Colon (tissue), 2 donors: Measurements from ENCODE around the gene TTLL9.
"Not testable (repeated sequence)": the region's sequence is repeated elsewhere in the genome, so short reads cannot be mapped to it uniquely, and the experiment has no call there.

Experiments used
- FAIRE-seq: peaks from 2 replicates; lab custom pipeline; 2012; peaks lifted over from hg19 to GRCh38; lab: Jason Lieb, UNC
- donor health status: control.
- donor health status: control.

TTLL9 gene

GRCh38 chr20:31920275-31920855, 49.9 kb downstream of the TTLL9 start:
- no peak for FAIRE-seq

DNA sequence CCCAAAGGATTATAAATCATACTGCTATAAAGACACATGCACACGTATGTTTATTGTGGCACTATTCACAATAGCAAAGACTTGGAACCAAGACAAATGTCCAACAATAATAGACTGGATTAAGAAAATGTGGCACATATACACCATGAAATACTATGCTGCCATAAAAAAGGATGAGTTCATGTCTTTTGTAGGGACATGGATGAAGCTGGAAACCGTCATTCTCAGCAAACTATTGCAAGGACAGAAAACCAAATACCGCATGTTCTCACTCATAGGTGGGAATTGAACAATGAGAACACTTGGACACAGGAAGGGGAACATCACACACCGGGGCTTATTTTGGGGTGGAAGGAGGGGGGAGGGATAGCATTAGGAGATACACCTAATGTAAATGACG, 51.0 kb downstream of the TTLL9 start:
- not testable (repeated sequence) for FAIRE-seq

DNA sequence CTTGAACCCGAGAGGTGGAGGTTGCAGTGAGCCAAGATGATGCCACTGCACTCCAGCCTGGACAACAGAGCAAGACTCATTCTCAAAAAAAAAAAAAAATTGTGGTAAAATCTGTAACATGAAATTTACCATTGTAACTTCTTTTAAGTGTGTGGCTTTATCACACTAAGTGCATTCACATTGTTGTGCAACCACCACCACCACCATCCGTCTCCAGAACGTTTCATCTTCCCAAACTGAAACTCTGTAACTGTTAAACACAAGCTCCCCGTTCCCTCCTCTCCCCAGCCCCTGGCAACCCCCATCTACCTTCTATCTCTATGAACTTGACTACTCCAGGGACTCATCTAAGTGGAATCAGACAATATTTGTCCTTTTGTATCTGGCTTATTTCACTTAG, 51.7 kb downstream of the TTLL9 start:
- no peak for FAIRE-seq

DNA sequence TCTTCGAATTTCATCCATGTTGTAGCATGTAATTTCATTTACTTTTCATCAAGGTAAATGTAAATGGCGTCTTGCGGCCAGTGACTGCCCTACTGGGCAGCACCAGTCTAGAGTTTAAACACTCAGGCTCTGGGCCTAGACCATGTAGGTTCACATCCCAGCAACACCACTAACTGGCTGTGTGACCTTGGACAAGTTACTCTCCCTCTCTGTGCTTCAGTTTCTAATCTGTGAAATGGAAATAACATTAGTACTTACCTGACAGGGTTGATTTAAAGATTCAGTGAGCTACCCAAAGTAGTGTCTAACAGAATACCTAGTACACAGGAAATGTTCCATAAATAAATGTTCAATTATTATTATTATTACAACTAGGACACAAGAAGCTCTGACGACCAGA, 52.2 kb downstream of the TTLL9 start:
- FAIRE-seq: no peak

DNA sequence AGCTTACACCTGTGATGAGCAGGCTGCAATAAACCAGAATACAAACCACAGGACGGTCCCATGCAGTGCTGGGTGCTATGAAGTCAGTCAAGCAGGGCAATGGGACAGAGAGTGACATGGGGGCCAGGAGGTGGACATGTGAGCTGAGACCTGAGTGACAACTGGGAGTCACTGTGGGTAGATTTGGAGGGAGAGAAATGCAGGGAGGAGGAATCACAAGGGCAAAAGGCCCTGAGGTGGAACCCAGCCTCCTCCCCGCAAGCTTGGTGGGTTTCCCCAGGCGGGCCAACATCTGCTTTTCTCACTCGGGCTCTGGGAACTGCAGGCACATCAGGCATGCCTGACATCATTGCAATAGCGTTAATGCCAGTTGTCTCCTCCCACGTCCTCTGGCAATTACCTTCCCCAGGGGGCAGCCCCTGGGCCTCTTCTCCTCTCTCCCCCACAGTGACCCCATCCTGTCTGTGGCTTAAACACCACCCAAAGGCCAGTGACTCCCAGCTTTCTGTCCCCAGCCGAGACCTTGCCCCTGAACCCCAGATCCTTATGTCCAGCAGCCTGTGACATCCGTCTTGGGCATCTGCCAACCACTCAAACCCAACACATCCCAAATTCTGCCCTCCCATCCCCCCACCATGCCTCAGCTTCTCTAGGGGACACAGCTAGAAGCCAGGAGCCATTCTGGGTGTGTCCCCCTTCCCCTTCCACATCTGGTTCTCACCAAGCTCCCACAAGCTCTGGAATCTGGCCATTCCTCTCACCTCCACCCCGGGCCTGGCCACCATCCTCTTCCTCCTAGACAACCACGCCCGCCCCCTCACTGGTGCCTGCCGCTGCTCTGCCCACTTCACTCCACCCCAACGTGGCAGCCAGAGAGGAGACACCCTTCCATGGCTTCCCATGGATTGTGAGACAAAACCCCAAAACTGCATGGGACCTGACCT, 53.2 kb downstream of the TTLL9 start:
- no peak for FAIRE-seq

DNA sequence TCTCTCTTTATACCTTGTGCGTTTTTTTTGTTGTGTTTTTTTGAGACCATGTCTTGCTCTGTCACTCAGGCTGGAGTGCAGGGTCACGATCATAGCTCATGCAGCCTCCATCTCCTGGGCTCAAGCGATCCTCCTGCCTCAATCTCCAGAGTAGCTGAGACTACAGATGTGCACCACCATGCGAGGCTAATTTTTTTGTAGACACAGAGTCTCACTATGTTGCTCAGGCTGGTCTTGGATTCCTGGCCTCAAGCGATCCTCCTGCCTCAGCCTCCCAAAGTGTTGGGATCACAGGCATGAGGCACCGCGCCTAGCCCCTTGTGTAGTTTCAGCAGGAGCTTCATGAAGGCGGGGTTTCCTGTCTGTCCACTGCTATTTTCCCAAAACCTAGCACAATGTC, 54.1 kb downstream of the TTLL9 start:
- no peak for FAIRE-seq

DNA sequence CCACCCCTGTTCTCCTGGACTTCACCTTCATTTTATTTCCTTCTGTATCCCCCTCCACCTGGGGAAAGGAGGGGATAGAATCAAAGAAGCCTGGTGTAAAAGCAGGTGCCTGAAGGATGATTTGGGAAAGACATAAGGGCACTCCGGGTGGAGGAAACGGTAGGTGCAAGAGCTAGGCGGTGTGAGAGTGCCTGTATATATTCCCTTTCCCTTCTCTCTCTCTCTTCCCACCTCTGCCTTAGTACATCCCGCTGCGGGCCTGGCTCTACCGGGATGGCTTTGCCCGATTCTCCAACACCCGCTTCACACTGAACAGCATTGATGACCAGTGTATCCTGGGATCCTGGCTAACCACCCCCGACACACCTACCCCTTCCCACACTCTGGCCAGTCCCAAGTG, 55.2 kb downstream of the TTLL9 start:
- FAIRE-seq: no peak

GRCh38 chr20:31926493-31926892, 56.1 kb downstream of the TTLL9 start:
- no peak for FAIRE-seq

DNA sequence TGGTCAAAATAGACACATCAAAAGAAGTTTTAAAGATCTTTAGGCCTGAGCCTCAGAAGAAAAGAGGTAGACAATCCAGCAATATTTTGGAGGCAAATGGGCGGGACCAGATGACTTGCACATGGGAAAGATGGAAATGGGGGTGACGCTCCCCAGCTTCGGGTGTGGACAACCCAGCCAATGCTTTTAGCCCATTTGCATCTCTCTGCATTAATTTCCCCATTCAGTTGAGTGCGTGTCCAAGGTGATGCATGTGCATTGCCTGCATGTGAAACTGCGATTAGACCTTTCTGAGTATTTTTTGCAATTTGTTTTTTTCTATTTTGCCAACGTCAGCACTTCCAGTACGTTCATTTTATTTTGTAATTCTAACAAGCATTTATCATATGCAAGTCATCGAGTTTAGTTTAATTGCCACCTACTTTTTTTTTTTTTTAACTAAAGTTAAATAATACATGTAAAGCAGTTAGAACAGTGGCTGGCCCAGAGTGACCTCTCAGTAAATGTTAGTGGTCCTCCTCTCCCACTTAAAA, 57.3 kb downstream of the TTLL9 start:
- FAIRE-seq: no peak

- FAIRE-seq: not testable (repeated sequence)
Measured at GRCh38 chr20:31929631-31930030, 59.2 kb downstream of the TTLL9 start.

- FAIRE-seq: no peak
Measured at GRCh38 chr20:31930779-31931178, 60.3 kb downstream of the TTLL9 start.

GRCh38 chr20:31933698-31934097, 63.3 kb downstream of the TTLL9 start:
- no peak for FAIRE-seq

DNA sequence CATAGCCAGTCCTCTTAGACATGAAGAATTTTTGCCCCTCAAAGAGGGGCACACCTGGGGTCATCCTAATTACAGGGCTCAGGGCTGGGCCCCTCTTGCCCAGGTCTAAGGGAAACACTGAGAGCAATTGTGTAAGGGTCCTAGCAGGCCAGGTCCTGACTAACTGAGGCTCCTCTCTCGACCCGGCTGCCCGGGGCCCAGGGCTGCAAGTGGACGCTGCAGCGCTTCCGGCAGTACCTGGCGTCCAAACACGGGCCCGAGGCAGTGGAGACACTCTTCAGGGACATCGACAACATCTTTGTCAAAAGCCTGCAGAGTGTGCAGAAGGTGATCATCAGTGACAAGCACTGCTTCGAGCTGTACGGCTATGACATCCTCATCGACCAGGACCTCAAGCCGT, 64.1 kb downstream of the TTLL9 start:
- no peak for FAIRE-seq

GRCh38 chr20:31934968-31935764, 64.7 kb downstream of the TTLL9 start:
- no peak for FAIRE-seq

DNA sequence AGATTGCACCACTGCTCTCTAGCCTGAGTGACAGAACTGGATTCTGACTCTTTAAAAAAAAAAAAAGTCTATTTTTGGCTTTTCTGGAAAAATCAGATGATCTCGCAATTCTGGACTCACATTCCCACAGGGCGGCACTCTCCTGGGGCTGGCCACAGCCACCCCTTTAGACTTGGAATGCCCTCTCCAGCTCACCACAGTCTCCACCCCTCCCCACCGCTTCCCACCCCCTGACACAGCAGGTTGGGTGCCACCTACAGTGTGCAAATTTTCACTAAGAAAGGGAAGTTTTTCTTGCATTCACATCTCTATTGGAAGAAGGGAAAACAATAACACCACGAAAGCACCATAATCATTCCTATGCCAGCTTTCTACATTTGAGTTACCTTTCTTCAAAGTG, 66.0 kb downstream of the TTLL9 start:
- FAIRE-seq: no peak

- FAIRE-seq: no peak
Measured at GRCh38 chr20:31937820-31938219, 67.4 kb downstream of the TTLL9 start.

GRCh38 chr20:31939661-31940060, 69.2 kb downstream of the TTLL9 start:
- FAIRE-seq: no peak

DNA sequence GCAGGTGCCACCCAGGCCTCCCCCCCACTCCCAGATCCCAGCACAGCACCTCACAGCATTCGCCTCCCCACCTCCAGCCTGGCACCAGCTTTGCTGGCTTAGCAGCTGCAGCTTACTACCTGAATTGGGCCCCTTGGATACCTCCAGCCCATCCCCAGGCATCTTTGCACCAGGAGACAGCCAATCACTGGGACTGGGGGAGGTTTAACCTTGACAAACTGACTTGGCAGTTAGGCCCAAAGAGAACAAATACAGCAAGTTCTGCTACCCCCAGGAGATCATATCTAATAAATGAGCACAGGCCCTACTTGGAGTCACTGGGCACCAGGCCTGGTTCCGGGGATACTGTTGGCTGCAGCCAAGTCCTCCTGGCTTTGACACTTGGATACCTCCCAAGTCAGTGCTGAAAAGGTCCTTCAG, 72.6 kb downstream of the TTLL9 start:
- FAIRE-seq: no peak

GRCh38 chr20:31945319-31945718, 74.9 kb downstream of the TTLL9 start:
- no peak for FAIRE-seq

- no peak for FAIRE-seq
Measured at GRCh38 chr20:31945785-31946184, 75.4 kb downstream of the TTLL9 start.

- FAIRE-seq: no peak
Measured at GRCh38 chr20:31948008-31948407, 77.6 kb downstream of the TTLL9 start.

DNA sequence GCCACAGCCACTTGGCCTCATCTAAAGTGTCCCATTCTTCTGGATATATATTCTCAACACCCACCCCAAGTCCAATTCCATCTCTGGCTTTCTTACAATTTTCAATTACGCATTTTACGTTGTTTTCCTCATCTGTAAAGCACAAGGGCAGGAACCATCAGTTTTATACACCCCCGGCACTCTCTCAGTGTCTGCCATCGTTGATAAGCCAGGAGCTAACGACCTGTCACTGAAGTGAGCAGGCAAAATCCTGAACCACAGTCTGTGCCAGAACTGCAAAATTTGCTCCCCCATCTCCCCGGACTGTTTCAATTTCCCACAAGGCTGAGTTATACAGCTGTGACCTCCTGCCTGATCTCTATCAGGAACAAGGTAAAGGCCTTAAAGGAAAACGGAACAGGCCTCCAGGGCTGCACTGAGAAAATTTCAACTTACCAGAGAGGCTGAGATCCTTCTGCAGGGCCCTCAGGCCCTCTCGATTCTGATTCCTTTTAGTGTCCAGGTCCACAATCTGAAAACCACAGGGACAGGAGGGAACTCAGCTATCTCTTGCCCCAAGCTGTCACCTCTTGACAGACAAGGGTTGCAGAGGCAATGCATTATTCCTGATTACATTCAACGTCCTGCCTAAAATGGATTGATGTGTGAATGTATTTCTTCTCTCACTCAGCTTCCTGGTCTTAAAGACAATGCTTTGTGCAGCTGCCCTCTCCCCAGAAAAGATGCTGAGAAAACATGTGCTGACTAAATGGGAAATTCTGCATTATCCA, 79.6 kb downstream of the TTLL9 start:
- FAIRE-seq: no peak
